ENCODE measurements around the gene TTYH2.

DNA sequence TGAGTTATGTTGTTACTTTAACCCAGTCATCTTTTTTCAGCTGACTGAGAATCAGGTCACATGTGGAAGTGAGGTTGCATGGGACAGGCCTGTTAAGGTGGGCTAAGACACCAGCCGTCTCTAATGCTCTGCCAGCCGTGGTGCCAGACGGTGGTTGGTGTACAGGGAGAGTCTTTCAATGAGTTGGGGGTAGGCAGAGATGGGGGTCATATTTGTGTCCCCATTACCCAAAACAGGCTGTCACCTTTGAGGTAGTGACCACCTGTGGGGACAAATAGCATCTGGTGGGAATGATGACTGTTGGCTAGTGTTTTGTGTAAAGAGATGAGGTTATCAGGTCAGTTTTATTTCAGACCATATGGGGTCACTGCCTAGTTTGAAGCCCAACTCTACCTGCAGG, 8.1 kb upstream of the TTYH2 start:
- no peak for TF ChIP-seq CTCF (conservative IDR thresholded peaks at IDR 0.05; ENCODE audit: low read depth, low read length)
- TF ChIP-seq BHLHE40 (IDR thresholded peaks at IDR 0.05; ENCODE audit: low read depth, low read length) = no peak
- TF ChIP-seq FOS (IDR thresholded peaks at IDR 0.05; ENCODE audit: low read depth, low read length) = no peak
- no peak for TF ChIP-seq USF2 (IDR thresholded peaks at IDR 0.05; ENCODE audit: low read depth, low read length)
- TF ChIP-seq POLR2A (IDR thresholded peaks at IDR 0.05; ENCODE audit: low read depth, low read length) = no peak
- no peak for TF ChIP-seq RCOR1 (IDR thresholded peaks at IDR 0.05; ENCODE audit: insufficient replicate concordance, low read length)
- no peak for TF ChIP-seq SMC3 (IDR thresholded peaks at IDR 0.05; ENCODE audit: low read depth, low read length)
